AG09319 (cell line): ENCODE measurements around the gene PTCH1.

Experiments used
- DNase-seq: peaks from one replicate; pipeline ENCODE4 v3.0.0-alpha.2; 2010; ENCODE audit warnings: low read depth; ENCODE audit errors: extremely low read depth
- CTCF ChIP-seq: IDR thresholded peaks from 2 replicates; pipeline ENCODE4 v1.5.1; 2011; ENCODE audit warnings: low read depth, mild to moderate bottlenecking, inconsistent platforms, low read length, moderate library complexity

PTCH1 gene

DNA sequence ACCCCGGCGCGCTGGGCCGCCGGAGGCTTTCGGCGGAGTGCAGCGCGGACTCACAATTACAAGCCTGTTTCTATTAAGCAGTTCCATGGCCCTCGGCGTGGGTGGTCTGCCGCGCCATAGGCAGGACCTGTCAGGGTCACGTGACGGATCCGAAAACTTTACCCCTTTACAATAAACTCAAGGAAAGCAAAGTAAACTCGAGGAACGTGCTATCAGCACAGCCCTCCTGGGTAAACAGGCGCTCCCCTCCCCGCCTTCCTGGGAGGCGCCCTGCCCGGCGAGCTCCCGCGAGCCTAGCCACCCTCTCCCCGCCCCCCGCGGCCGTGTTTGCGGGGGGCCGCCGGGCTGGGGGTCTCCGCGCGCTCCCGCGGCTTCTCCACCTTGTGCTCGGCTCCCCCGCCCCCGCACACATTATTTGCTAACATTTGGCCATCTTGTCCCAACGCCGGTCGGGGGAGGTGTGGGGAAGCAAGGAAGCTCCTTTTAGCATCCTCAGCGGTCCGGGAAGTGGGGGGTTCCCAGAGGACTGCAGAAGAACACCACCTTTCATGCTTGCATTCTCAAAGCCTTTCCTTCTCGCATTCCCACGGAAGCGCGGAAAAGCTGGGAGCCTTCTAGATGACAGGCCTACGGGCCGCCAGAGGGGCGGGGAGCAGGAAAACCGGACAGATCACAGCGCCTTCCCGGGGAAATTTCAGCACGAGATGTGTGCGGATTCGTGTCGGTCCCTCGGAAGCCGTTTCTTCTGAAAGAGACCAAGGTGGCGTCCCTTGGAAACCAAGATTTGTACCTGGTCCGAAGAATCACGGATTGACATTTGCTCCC lies at the start of gene PTCH1:
PTCH1 (minus strand) TSS at position 238 of the 825 bp plus-strand sequence.
- no peak for TF ChIP-seq CTCF
- DNase-seq: no peak

DNA sequence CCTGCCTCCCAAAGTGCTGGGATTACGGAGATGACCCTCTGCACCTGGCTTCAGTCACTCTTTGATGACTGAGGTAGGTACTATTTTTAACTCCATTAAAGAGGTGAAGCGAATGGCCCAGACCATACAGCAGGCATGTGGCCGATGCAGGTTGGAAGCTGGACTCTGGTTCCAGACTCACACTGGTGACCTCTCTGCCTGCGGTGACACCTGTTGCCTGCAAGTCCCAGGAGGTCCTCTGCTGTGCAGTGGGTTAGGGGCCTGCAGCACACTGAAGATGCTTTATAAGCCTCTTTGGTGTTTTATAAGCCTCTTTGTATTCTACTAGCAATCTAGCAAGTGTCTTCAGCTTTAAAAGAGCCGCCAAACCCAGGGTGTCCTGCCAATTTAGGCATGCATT lies 49.2 kb upstream of the PTCH1 start:
- TF ChIP-seq CTCF: no peak
- no peak for DNase-seq

DNA sequence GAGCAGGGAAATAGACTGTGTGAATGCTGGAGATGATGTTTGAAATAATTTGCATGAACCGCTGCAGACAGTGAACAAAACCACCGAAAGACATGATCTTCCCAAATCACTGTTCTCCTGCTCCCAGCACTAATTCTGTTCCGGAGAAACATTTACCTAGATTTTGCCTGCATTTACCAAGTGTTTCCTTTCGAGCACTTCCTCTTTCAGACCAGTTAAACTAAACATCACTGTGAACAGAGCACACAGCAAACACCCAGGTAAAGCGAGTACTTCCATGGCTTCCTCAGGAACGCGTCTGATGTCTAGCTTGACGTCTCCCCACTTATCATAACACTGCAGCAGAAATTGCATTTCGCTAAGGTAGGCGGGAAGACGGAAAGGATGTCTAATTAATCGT lies 45.1 kb upstream of the PTCH1 start:
- no peak for DNase-seq

GRCh38 chr9:95557142-95557541 lies 40.4 kb upstream of the PTCH1 start:
- no peak for DNase-seq
- TF ChIP-seq CTCF: no peak

More for the DNA sequence above, 45.1 kb upstream of the PTCH1 start:
- TF ChIP-seq CTCF: no peak

DNA sequence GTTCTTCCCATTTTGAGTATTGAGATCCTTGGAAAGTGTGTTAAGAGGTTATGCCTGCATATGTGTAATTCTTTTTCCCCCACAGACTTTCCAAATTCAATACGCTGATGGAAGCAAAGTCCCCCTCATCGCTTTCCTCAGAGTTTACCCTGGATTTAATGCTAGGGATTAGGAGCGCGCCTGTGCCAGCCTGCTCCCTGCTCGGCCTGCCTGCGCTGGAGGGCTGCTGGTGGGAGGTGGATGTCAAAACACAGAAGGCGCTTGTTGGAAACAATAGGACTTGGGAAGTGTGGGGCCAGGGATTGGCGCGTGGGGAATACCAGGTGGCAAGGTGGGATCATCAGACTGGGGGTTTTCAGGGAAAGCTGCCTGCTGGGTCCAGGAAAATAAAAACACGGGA lies 39.8 kb upstream of the PTCH1 start:
- DNase-seq: no peak
- no peak for TF ChIP-seq CTCF

DNA sequence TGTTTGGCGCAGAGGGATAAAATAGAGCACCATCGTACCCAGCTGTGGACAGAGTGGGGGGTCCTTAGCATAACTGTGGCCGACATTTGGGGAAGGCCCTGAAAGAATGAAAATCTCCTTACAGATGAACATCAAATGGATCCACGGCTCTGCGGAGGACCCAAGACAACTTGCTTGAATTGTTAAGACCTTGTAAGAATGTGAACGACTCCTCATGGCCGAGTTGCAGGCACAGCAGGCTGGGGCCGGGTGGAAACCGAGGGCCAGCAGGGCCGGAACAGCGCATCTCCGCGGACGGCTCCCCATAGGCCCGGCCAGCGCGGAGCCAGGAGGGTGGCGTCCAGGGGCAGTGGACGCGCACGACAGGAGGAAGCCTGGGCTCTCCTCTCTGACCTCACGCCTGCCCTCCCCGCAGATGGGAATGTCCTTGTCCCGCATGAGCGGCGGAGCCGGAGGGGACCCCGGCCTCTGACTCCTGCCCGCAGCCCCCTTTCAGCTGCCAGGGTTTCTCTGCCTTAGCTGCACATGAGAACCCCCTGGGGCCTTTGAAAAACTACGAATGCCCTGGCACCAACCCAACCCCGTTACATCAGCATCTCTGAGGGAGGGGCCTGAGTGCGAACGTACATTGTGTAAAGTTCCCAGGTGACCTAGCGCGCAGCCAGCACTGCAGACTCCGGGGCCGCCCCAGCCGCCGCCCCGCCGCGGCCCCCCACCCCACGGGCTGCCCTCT lies 36.2 kb upstream of the PTCH1 start:
- no peak for DNase-seq
- no peak for TF ChIP-seq CTCF

DNA sequence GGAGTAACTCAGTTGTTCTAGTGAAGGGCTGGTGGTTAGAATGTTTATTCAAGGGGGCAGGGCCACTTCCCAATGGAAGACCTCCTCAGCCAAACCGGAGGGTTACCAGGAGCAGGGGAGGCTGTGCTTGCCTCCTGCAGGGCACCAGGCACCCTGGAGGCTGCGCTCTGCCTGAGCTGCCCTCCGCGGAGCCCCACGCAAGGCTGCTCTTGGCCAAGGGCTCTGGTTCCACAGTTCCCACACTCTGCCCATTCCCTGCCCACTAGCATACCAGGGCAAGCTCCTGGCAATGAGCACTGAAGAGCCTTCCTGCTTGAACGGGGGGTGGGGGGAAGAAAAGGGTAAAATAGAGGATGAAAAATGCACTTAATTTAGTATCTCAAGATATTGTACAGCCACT lies 35.5 kb upstream of the PTCH1 start:
- no peak for TF ChIP-seq CTCF
- DNase-seq: no peak
